Measurements from ENCODE around the gene STK17B. TPM values are rescaled to one million over a fixed set of nuclear protein-coding genes. Genes with fewer than 3 reads are reported as not detected.

The STK17B gene
- total and polyA plus RNA-seq, 2 of the 8 experiments (the other 6 are each of a cell fraction or from before 2014, with no cell fraction given) = 1.8 to 10.5 TPM

DNA sequence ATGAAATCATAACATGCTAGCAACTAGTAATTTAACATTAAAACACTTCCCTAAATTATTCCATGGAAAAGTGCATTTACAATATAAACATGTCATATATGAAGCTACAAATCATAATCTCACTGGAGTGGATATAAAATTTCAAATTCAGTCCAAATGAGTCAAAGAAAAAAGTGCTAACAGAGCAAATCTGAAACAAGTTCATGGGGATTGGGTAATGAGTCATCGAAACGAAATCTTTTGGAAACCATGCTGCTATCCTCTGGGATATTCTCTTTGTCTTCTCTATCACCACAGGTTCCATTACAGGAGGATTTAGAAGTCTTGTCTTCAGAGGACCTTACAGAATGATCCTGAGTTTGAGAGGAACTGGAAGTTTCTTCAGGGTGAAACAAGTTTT, 34.1 kb downstream of the STK17B start (continued):
- no peak for TF ChIP-seq CBX8 (IDR thresholded peaks at IDR 0.05; ENCODE audit: borderline replicate concordance, low read depth, low read length)
- no peak for TF ChIP-seq POLR2A (IDR thresholded peaks at IDR 0.05; ENCODE audit: control extremely low read depth in 1 of 2, low read depth in 2 of 2, low read length in 2 of 2)
- TF ChIP-seq ASH2L (IDR thresholded peaks at IDR 0.05; ENCODE audit: low read length) = no peak
- TF ChIP-seq RBBP5 (IDR thresholded peaks at IDR 0.05; ENCODE audit: borderline replicate concordance, low read depth, low read length) = no peak
- TF ChIP-seq CREB1 (IDR thresholded peaks at IDR 0.05) = no peak
- no peak for TF ChIP-seq TBP (IDR thresholded peaks at IDR 0.05; ENCODE audit: low read depth, low read length)
- TF ChIP-seq TAF7 (optimal IDR thresholded peaks at IDR 0.05; ENCODE audit: borderline replicate concordance, low read depth, low read length) = no peak
- no peak for TF ChIP-seq HDAC2 (IDR thresholded peaks at IDR 0.05; ENCODE audit: borderline replicate concordance in 1 of 2, low read depth in 2 of 2, low read length in 2 of 2)
- no peak for TF ChIP-seq CTBP2 (IDR thresholded peaks at IDR 0.05; ENCODE audit: borderline replicate concordance, insufficient read depth, insufficient read length, low read length)
- TF ChIP-seq YY1 (IDR thresholded peaks at IDR 0.05; ENCODE audit: low read depth, low read length) = no peak

All from H1 (cell line).